HG02642 (cell line): ENCODE results near the gene SERPINA6.
"Not testable (repeated sequence)": the region's sequence is repeated elsewhere in the genome, so short reads cannot be mapped to it uniquely, and the experiment has no call there.

Experiments used
- ATAC-seq: cut with Tn5 transposase; IDR thresholded peaks from one replicate; pipeline ENCODE4 v1.9.1; 2021; ENCODE audit warnings: mild to moderate bottlenecking; ENCODE audit not compliant: unreplicated experiment, poor library complexity

SERPINA6 gene

GRCh38 chr14:94322648-94323570 lies at the start of gene SERPINA6:
Gene SERPINA6 (minus strand): TSS chr14:94323336. CDS start chr14:94314648, 8,688 bp downstream.
- no peak for ATAC-seq

- no peak for ATAC-seq
Measured at GRCh38 chr14:94372021-94372605, 49.0 kb upstream of the SERPINA6 start.

- no peak for ATAC-seq
Measured at GRCh38 chr14:94370524-94370910, 47.4 kb upstream of the SERPINA6 start.

- ATAC-seq: not testable (repeated sequence)
Measured at GRCh38 chr14:94369766-94370523, 46.8 kb upstream of the SERPINA6 start.

- no peak for ATAC-seq
Measured at GRCh38 chr14:94368956-94369355, 45.8 kb upstream of the SERPINA6 start.

- ATAC-seq: no peak
Measured at GRCh38 chr14:94368243-94368590, 45.1 kb upstream of the SERPINA6 start.

GRCh38 chr14:94367347-94368242 lies 44.5 kb upstream of the SERPINA6 start:
- ATAC-seq: no peak

GRCh38 chr14:94366146-94366915 lies 43.2 kb upstream of the SERPINA6 start, which contains the start of gene SERPINA2:
Gene SERPINA2 (minus strand): TSS chr14:94366698.
- ATAC-seq: no peak

- no peak for ATAC-seq
Measured at GRCh38 chr14:94365624-94366023, 42.5 kb upstream of the SERPINA6 start.

GRCh38 chr14:94364964-94365363 lies 41.8 kb upstream of the SERPINA6 start:
- ATAC-seq: no peak

GRCh38 chr14:94364037-94364436 lies 40.9 kb upstream of the SERPINA6 start:
- no peak for ATAC-seq

- no peak for ATAC-seq
Measured at GRCh38 chr14:94363151-94363624, 40.1 kb upstream of the SERPINA6 start.

- ATAC-seq: no peak
Measured at GRCh38 chr14:94362614-94363133, 39.5 kb upstream of the SERPINA6 start.

- no peak for ATAC-seq
Measured at GRCh38 chr14:94361682-94362081, 38.5 kb upstream of the SERPINA6 start.

GRCh38 chr14:94360945-94361565 lies 37.9 kb upstream of the SERPINA6 start:
- no peak for ATAC-seq

- no peak for ATAC-seq
Measured at GRCh38 chr14:94357166-94357565, 34.0 kb upstream of the SERPINA6 start.

GRCh38 chr14:94356379-94357056 lies 33.4 kb upstream of the SERPINA6 start:
- ATAC-seq: no peak
